Measurements from ENCODE around the gene DNAH6.

- TF ChIP-seq ZFP3 (CRISPR knock-in tag; IDR thresholded peaks at IDR 0.05) (no peak), CSRNP3 (CRISPR knock-in tag; IDR thresholded peaks at IDR 0.05) (no peak), BACH2 (CRISPR knock-in tag; IDR thresholded peaks at IDR 0.05; ENCODE audit: borderline replicate concordance) (no peak), ZNF8 (CRISPR knock-in tag; IDR thresholded peaks at IDR 0.05) (no peak), RARB (CRISPR knock-in tag; IDR thresholded peaks at IDR 0.05) (no peak), OSR1 (CRISPR knock-in tag; IDR thresholded peaks at IDR 0.05) (no peak), ESRRG (CRISPR knock-in tag; IDR thresholded peaks at IDR 0.05) (no peak), SNAI2 (CRISPR knock-in tag; IDR thresholded peaks at IDR 0.05) (no peak)
- TF ChIP-seq, protein P1, sequence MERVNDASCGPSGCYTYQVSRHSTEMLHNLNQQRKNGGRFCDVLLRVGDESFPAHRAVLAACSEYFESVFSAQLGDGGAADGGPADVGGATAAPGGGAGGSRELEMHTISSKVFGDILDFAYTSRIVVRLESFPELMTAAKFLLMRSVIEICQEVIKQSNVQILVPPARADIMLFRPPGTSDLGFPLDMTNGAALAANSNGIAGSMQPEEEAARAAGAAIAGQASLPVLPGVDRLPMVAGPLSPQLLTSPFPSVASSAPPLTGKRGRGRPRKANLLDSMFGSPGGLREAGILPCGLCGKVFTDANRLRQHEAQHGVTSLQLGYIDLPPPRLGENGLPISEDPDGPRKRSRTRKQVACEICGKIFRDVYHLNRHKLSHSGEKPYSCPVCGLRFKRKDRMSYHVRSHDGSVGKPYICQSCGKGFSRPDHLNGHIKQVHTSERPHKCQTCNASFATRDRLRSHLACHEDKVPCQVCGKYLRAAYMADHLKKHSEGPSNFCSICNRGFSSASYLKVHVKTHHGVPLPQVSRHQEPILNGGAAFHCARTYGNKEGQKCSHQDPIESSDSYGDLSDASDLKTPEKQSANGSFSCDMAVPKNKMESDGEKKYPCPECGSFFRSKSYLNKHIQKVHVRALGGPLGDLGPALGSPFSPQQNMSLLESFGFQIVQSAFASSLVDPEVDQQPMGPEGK (CRISPR knock-in tag; IDR thresholded peaks at IDR 0.05; ENCODE audit: borderline replicate concordance) = no peak
These were observed 131.0 kb downstream of the DNAH6 start for GRCh38 chr2:84647267-84647666.

Data from SK-N-SH treated with all-trans-retinoic acid at 6 μM for 48 hours (cell line).